GM18507 (cell line): ENCODE results near the gene ASTN1.

Experiments used
- DNase-seq: peaks from one replicate; pipeline ENCODE4 v3.0.0; 2011; ENCODE audit warnings: low read depth; ENCODE audit not compliant: insufficient read length; ENCODE audit errors: extremely low spot score
- FAIRE-seq: peaks from 2 replicates; lab custom pipeline; 2011; peaks lifted over from hg19 to GRCh38; lab: Jason Lieb, UNC

The ASTN1 gene

GRCh38 chr1:176858433-176858916 lies 306.0 kb downstream of the ASTN1 start:
- FAIRE-seq (no peak), DNase-seq (no peak)

DNA sequence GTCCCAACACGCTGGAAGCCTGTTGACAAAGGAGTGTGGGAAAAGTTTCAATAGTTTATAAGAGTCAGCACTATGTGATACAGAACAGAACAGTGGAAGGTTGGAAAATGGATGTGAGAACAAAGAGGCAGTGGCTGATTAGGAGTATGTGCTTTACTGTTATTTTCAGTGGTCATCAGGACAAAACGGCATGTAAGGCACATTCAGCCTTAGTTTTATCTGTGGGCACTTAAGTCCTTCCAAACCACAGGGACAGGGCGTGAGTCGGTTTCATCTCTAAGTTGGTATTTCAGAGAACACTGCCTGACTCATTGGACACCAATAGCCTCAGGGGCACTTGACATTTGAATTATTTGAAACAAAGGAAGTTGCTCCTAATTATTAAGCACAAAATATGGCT lies 306.9 kb downstream of the ASTN1 start:
- FAIRE-seq, result no peak
- DNase-seq, result no peak

GRCh38 chr1:176854758-176855745 lies 309.5 kb downstream of the ASTN1 start:
- no peak for FAIRE-seq
- no peak for DNase-seq

GRCh38 chr1:176854121-176854520 lies 310.4 kb downstream of the ASTN1 start:
- no peak for DNase-seq

GRCh38 chr1:176853503-176853902 lies 311.0 kb downstream of the ASTN1 start:
- DNase-seq (no peak), FAIRE-seq (no peak)

More at GRCh38 chr1:176854121-176854520, 310.4 kb downstream of the ASTN1 start:
- no peak for FAIRE-seq

DNA sequence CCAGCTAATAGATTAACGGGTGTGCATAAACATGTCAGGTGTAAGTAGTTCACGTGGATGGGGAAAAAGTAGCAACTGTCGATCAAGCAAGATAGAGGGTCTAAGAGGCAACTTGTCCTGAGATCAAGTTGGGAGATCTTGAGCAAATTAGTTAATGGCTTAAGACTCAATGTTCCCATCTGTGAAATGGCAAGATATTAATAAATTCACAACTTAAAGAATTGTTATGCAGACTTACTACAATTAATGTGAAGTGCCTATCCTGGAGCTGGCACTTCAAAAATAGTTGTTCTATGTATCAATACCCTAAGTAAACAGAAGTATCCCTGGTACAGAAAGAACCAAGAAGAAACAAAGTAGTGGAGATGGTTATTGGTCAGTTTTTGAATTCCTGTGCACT lies 312.4 kb downstream of the ASTN1 start:
- no peak for FAIRE-seq

GRCh38 chr1:176850871-176851270 lies 313.6 kb downstream of the ASTN1 start:
- DNase-seq (no peak), FAIRE-seq (no peak)

More for the DNA sequence above, 312.4 kb downstream of the ASTN1 start:
- no peak for DNase-seq

DNA sequence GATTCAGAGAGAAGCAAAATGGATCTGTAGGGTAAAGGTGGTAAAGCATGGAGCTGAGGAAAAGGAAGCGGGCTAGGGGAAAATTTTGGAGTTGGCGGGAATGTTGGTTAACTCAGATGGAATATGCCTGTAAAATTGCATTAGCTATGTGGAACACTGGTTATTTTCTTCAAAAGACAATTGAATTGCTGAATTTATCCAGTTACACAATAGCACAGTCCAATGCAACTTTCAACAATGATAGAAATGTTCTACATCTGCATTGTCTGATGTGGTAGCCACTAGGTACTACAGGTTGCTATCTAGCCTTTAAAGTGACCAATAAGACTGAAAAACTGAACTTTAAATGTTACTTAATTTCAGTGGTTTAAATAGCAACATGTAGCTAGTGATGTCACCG lies 315.2 kb downstream of the ASTN1 start:
- FAIRE-seq (no peak), DNase-seq (no peak)

- no peak for FAIRE-seq
- DNase-seq, result no peak
These were observed 317.5 kb downstream of the ASTN1 start for GRCh38 chr1:176847052-176847451.

- no peak for FAIRE-seq
- no peak for DNase-seq
These were observed 320.9 kb downstream of the ASTN1 start for GRCh38 chr1:176843352-176844297.

GRCh38 chr1:176841238-176841637 lies 323.3 kb downstream of the ASTN1 start:
- no peak for FAIRE-seq

GRCh38 chr1:176839216-176839615 lies 325.3 kb downstream of the ASTN1 start:
- no peak for FAIRE-seq
- no peak for DNase-seq

More at GRCh38 chr1:176841238-176841637, 323.3 kb downstream of the ASTN1 start:
- DNase-seq, result no peak

DNA sequence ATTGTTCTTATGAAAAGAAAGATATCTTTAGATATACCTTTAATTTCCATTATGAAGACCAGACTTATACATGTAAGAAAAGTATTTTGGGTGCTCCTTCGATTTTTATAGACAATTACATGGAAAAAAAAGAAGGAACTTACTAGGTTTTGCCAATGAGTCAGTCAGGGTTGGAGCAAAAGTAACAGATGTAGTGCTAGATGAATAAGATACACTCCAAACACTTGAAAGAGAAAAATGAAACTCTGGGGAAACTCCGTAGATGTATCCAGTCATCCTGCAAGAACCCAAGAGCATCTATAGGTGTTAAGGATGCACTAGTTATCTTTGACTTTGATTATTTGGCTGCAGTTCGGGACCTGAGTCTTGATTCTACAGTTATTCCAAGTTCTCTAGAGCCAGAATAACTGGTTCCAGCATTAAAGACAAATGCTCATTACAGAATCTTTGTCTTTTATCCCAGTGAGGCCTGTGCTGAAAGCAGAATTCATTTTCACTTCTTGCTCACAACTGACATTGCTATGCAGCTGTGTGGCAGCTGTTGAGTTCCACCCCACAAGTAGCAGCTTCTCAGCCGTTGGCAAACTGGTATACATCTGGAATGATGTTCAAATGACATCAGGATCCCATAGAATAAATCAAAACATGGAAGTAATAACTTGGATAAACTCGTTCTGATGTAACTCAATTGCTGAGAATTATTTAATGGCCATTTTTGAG lies 326.1 kb downstream of the ASTN1 start:
- FAIRE-seq, result no peak
- no peak for DNase-seq

DNA sequence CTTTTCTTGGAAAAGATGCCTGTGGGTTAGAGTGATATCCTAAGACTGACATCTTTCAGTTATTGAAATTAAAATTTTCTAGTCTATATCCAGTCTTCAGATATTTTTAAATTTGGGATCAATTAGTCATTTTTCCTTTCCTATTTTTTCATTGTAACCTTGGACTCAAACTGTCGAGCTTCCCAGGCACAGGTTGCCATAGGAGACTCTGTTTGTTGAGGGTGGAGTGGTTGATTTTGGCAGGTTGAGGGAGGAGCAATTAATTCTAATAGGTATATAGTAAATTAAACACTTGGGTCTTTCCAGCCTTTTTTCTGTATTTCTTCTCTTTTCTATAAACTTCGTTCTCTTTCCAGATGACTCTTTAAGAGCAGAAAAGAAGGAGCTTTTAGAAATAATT lies 326.8 kb downstream of the ASTN1 start:
- FAIRE-seq (no peak), DNase-seq (no peak)

- DNase-seq, result no peak
- no peak for FAIRE-seq
These were observed 333.4 kb downstream of the ASTN1 start for GRCh38 chr1:176831150-176831549.

DNA sequence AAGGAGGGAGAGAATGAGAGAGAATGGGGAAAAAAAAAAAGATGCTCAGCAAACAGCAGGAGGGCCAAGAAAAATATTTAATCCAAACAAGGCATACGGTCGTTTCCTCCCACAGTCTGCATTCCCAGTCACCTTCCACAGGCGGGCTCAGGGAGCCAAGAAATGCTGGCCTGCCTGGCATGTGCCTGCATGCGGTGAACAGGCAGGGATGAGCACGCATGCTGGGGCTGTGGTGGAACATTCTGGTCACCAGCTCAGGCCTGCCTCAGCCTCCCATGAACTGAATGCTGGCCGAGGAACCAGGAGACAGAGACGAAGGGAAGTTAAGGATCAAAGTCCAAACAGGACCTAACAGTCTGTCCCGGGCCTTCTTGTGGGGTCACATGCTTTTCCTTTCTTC lies 335.3 kb downstream of the ASTN1 start:
- no peak for FAIRE-seq
- DNase-seq, result no peak

GRCh38 chr1:176826265-176826664 lies 338.2 kb downstream of the ASTN1 start:
- DNase-seq, result no peak
- no peak for FAIRE-seq

GRCh38 chr1:176820391-176821031 lies 344.0 kb downstream of the ASTN1 start:
- no peak for DNase-seq
- FAIRE-seq, result no peak

DNA sequence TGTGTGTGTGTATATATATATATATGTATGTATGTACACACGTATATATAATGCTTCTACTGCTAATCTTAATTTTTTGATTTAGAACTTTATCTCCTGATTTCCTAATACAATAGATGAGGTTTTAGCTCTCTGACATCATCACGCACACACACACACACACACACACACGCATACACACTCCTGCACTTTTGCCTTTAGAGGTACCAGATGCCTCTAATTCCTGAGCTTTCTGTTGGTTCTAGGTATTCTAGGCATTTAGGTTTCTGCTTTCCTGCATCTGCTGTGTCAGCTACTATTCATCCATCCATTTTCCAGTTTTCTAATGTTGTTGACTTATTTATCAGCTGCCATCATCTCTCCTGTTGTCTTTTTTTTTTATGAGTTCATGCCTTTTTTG lies 348.3 kb downstream of the ASTN1 start:
- DNase-seq (no peak), FAIRE-seq (no peak)
